ENCODE data around the gene FNDC3B. TPM values are rescaled to one million over a fixed set of nuclear protein-coding genes. Genes with fewer than 3 reads are reported as not detected.

FNDC3B gene
- total and polyA plus RNA-seq, 4 donors, result 23.3 to 74.2 (median 32.9) TPM

GRCh38 chr3:172059532-172059931 is 20.2 kb downstream of the FNDC3B start (continued):
- no peak for TF ChIP-seq GABPA (IDR thresholded peaks at IDR 0.05 in 1 of 2, conservative IDR thresholded peaks at IDR 0.05 in 1 of 2)
- no peak for TF ChIP-seq CTCF (IDR thresholded peaks at IDR 0.05; ENCODE audit: low read depth, low read length, missing input control)
- TF ChIP-seq RXRA (IDR thresholded peaks at IDR 0.05), result peak; percentile 22 to 73

GRCh38 chr3:172060234-172060633 is 20.9 kb downstream of the FNDC3B start:
- Histone ChIP-seq H3K9ac (ENCODE audit: low read depth in 1 of 2, low read length in 2 of 2) (peak overlapping the region; percentile 5 to 69), H3K36me3 (ENCODE audit: control insufficient read depth in 4 of 4, insufficient read depth in 3 of 4, low read depth in 1 of 4, low read length in 3 of 4) (peaks cover 0 to 5% (median 0%) of the 10 kb centered on the region in 4 donors), H3K9me3 (ENCODE audit: control insufficient read depth in 4 of 4, low read length in 3 of 4) (no peaks in the 10 kb centered on the region), H3K4me1 (ENCODE audit: control insufficient read depth in 4 of 4, insufficient read depth in 4 of 4, low read length in 3 of 4) (peaks cover 16 to 81% (median 38%) of the 10 kb centered on the region in 4 donors), H3K27ac (ENCODE audit: low read depth in 1 of 2, low read length in 2 of 2) (peak overlapping the region; percentile 53), H3K27me3 (ENCODE audit: control insufficient read depth in 4 of 4, insufficient read depth in 4 of 4, low read length in 3 of 4) (no peaks in the 10 kb centered on the region), H3K4me3 (ENCODE audit: low read depth in 1 of 3, low read length in 3 of 3) (no peak overlapping the region)
- TF ChIP-seq RXRA (IDR thresholded peaks at IDR 0.05) (no peak), NR2F2 (IDR thresholded peaks at IDR 0.05) (no peak), FOXA2 (IDR thresholded peaks at IDR 0.05) (no peak), GABPA (IDR thresholded peaks at IDR 0.05 in 1 of 2, conservative IDR thresholded peaks at IDR 0.05 in 1 of 2) (no peak), ATF3 (IDR thresholded peaks at IDR 0.05) (no peak), YY1 (IDR thresholded peaks at IDR 0.05) (no peak), MAX (IDR thresholded peaks at IDR 0.05) (no peak), TAF1 (conservative IDR thresholded peaks at IDR 0.05) (no peak), SP1 (IDR thresholded peaks at IDR 0.05) (no peak), FOXA1 (IDR thresholded peaks at IDR 0.05) (no peak), EGR1 (IDR thresholded peaks at IDR 0.05; ENCODE audit: low read depth in 2 of 2) (no peak), HNF4A (conservative IDR thresholded peaks at IDR 0.05) (no peak), JUND (IDR thresholded peaks at IDR 0.05) (no peak), REST (IDR thresholded peaks at IDR 0.05) (no peak), CTCF (IDR thresholded peaks at IDR 0.05; ENCODE audit: low read depth, low read length, missing input control) (no peak), ZBTB33 (IDR thresholded peaks at IDR 0.05) (no peak), HNF4G (IDR thresholded peaks at IDR 0.05) (no peak), RAD21 (IDR thresholded peaks at IDR 0.05) (no peak)
- no peak for DNase-seq (ENCODE audit: low spot score)
- 92% methylated on average over 1 of the region's 1 CpG for WGBS

Data from liver (tissue), 9 donors.